HEK293 (cell line): Measurements from ENCODE around the gene MTMR3.

Source experiments
- CTCF ChIA-PET: fragments of 350-600 bp; formaldehyde crosslinking; extraction: SDS; loops from one replicate; lab custom pipeline; 2021; ENCODE audit warnings: antibody characterized with exemption; lab: Yijun Ruan, JAX
- POLR2A ChIA-PET: fragments of 300-600 bp; formaldehyde crosslinking; extraction: SDS; loops from one replicate; lab custom pipeline; 2020; ENCODE audit warnings: antibody characterized with exemption, inconsistent platforms; lab: Yijun Ruan, JAX
- H3K27ac ChIP-seq: fragments of 200-500 bp; sonication (Bioruptor generic); 2 replicates; pipeline ENCODE4 v1.5.1; 2014; ENCODE audit warnings: low read depth, low read length, control low read depth, inconsistent platforms; ENCODE audit errors: extremely low read depth
- H3K36me3 ChIP-seq, 2 experiments: fragments of 200-500 bp in 1 of 2; sonication (Bioruptor generic) in 1 of 2; 1 replicate in 1 of 2; 2 replicates in 1 of 2; pipeline ENCODE4 v1.5.1; 2014 to 2017; ENCODE audit warnings: inconsistent platforms in 2 of 2, low read length in 2 of 2; ENCODE audit not compliant: control insufficient read depth in 2 of 2, insufficient read depth in 1 of 2
- H3K4me1 ChIP-seq: fragments of 200-500 bp; sonication (Bioruptor generic); 2 replicates; pipeline ENCODE4 v1.5.1; 2014; ENCODE audit warnings: mild to moderate bottlenecking, low read length, inconsistent platforms; ENCODE audit not compliant: control insufficient read depth, insufficient read depth
- H3K4me3 ChIP-seq: 2 replicates; pipeline ENCODE4 v1.5.1; 2011; ENCODE audit warnings: low read depth, mild to moderate bottlenecking, control low read depth, low read length, moderate library complexity
- H3K9me3 ChIP-seq: fragments of 200-500 bp; sonication (Bioruptor generic); 2 replicates; pipeline ENCODE4 v1.5.1; 2014; ENCODE audit warnings: low read depth, low read length, inconsistent platforms; ENCODE audit not compliant: control insufficient read depth, insufficient read depth
- BCL11B ChIP-seq: fragments of 450-650 bp; formaldehyde crosslinking; IDR thresholded peaks from 2 replicates; pipeline ENCODE4 v1.5.1; 2016; ENCODE audit warnings: low read depth, missing biosample characterization, missing genetic modification characterization
- BCL6B ChIP-seq: fragments of 450-650 bp; formaldehyde crosslinking; IDR thresholded peaks from 2 replicates; pipeline ENCODE4 v1.5.1; 2017; ENCODE audit warnings: missing biosample characterization, missing genetic modification characterization
- CTCF ChIP-seq: fragments of 450-650 bp; formaldehyde crosslinking; IDR thresholded peaks from 2 replicates; pipeline ENCODE4 v1.5.1; 2016; ENCODE audit warnings: missing biosample characterization, missing genetic modification characterization
- PRDM1 ChIP-seq: fragments of 450-650 bp; formaldehyde crosslinking; IDR thresholded peaks from 2 replicates; pipeline ENCODE4; 2016; ENCODE audit warnings: missing biosample characterization, missing genetic modification characterization
- ZBTB10 ChIP-seq: fragments of 450-650 bp; formaldehyde crosslinking; IDR thresholded peaks from 2 replicates; pipeline ENCODE4 v1.5.1; 2016; ENCODE audit warnings: missing biosample characterization, missing genetic modification characterization
- ZFP41 ChIP-seq: fragments of 450-650 bp; formaldehyde crosslinking; IDR thresholded peaks from 2 replicates; pipeline ENCODE4 v1.5.1; 2016; ENCODE audit warnings: missing biosample characterization, missing genetic modification characterization, borderline replicate concordance
- ZNF112 ChIP-seq: fragments of 450-650 bp; formaldehyde crosslinking; IDR thresholded peaks from 2 replicates; pipeline ENCODE4 v1.5.0; 2017; ENCODE audit warnings: missing biosample characterization, missing genetic modification characterization
- ZNF132 ChIP-seq: fragments of 450-650 bp; formaldehyde crosslinking; IDR thresholded peaks from 2 replicates; pipeline ENCODE4 v1.5.1; 2017; ENCODE audit warnings: missing biosample characterization, missing genetic modification characterization, borderline replicate concordance
- ZNF148 ChIP-seq: fragments of 450-650 bp; formaldehyde crosslinking; IDR thresholded peaks from 2 replicates; pipeline ENCODE4 v1.5.0; 2017; ENCODE audit warnings: missing biosample characterization, missing genetic modification characterization, borderline replicate concordance
- ZNF26 ChIP-seq: fragments of 450-650 bp; formaldehyde crosslinking; IDR thresholded peaks from 2 replicates; pipeline ENCODE4 v1.5.1; 2016; ENCODE audit warnings: missing biosample characterization, missing genetic modification characterization
- ZNF585B ChIP-seq: fragments of 450-650 bp; formaldehyde crosslinking; IDR thresholded peaks from 2 replicates; pipeline ENCODE4 v1.5.1; 2016; ENCODE audit warnings: missing biosample characterization, missing genetic modification characterization
- ZNF660 ChIP-seq: fragments of 450-650 bp; IDR thresholded peaks from 2 replicates; pipeline ENCODE4 v1.5.1; 2018; ENCODE audit warnings: missing biosample characterization, mild to moderate bottlenecking, missing genetic modification characterization
- ZSCAN18 ChIP-seq: fragments of 450-650 bp; formaldehyde crosslinking; IDR thresholded peaks from 2 replicates; pipeline ENCODE4 v1.5.1; 2016; ENCODE audit warnings: missing biosample characterization, missing genetic modification characterization

MTMR3 gene

GRCh38 chr22:29937940-29938693 lies 55.1 kb downstream of the MTMR3 start:
- no peaks in the 10 kb centered on the region for H3K36me3 ChIP-seq
- peak; percentile 53 for TF ChIP-seq PRDM1 (tag by site-specific recombination)
- no peak for TF ChIP-seq ZSCAN18 (tag by site-specific recombination)
- CTCF ChIA-PET: no interaction called here
- POLR2A ChIA-PET: interaction anchor here (0.6 kb wide), 1 partner anchor 15 kb away, joined by 3 read pairs; no protein-coding TSS in a partner anchor
- peaks cover 5% of the 10 kb centered on the region; the same call in 1 of the 2 replicates for H3K4me1 ChIP-seq
- H3K4me3 ChIP-seq: no peak overlapping the region
- H3K27ac ChIP-seq: no peak overlapping the region
- no peaks in the 10 kb centered on the region for H3K9me3 ChIP-seq

- CTCF ChIA-PET: no interaction called here
These were observed 57.6 kb downstream of the MTMR3 start for GRCh38 chr22:29940526-29940925.

GRCh38 chr22:29944339-29944738 lies 61.4 kb downstream of the MTMR3 start:
- no peaks in the 10 kb centered on the region for H3K36me3 ChIP-seq
- ChIA-PET POLR2A (interaction anchor here (1.2 kb wide), 1 partner anchor 11 kb away, joined by 4 read pairs; no protein-coding TSS in a partner anchor), CTCF (interaction anchor here (0.7 to 1.3 kb wide), 3 partner anchors 24 to 319 kb away, joined by 3 to 4 read pairs (median 3); no protein-coding TSS in a partner anchor)
- H3K27ac ChIP-seq: no peak overlapping the region
- H3K4me3 ChIP-seq: no peak overlapping the region
- peaks cover 21% of the 10 kb centered on the region for H3K4me1 ChIP-seq
- no peaks in the 10 kb centered on the region for H3K9me3 ChIP-seq
- TF ChIP-seq ZNF585B: no peak
- TF ChIP-seq ZBTB10 (tag by site-specific recombination): no peak
- TF ChIP-seq PRDM1 (tag by site-specific recombination): 0 out of 2 replicates have a peak, but pooled peaks have one; percentile 30
- no peak for TF ChIP-seq ZNF148 (tag by site-specific recombination)
- no peak for TF ChIP-seq ZNF660 (tag by site-specific recombination)

More at GRCh38 chr22:29940526-29940925, 57.6 kb downstream of the MTMR3 start:
- Histone ChIP-seq H3K4me1 (peaks cover 2% of the 10 kb centered on the region), H3K9me3 (no peaks in the 10 kb centered on the region), H3K36me3 (no peaks in the 10 kb centered on the region), H3K27ac (no peak overlapping the region), H3K4me3 (no peak overlapping the region)
- POLR2A ChIA-PET: no interaction called here
- TF ChIP-seq BCL6B (tag by site-specific recombination): no peak
- no peak for TF ChIP-seq ZNF112 (tag by site-specific recombination)
- TF ChIP-seq BCL11B (tag by site-specific recombination): no peak
- TF ChIP-seq ZNF26 (tag by site-specific recombination): no peak
- TF ChIP-seq ZFP41 (tag by site-specific recombination): no peak
- TF ChIP-seq CTCF (tag by site-specific recombination): no peak
- TF ChIP-seq ZNF132 (tag by site-specific recombination): no peak
